ENCODE data around the gene TPSAB1.

- TF ChIP-seq POLR2A (IDR thresholded peaks at IDR 0.05), result no peak
- TF ChIP-seq, protein P1, sequence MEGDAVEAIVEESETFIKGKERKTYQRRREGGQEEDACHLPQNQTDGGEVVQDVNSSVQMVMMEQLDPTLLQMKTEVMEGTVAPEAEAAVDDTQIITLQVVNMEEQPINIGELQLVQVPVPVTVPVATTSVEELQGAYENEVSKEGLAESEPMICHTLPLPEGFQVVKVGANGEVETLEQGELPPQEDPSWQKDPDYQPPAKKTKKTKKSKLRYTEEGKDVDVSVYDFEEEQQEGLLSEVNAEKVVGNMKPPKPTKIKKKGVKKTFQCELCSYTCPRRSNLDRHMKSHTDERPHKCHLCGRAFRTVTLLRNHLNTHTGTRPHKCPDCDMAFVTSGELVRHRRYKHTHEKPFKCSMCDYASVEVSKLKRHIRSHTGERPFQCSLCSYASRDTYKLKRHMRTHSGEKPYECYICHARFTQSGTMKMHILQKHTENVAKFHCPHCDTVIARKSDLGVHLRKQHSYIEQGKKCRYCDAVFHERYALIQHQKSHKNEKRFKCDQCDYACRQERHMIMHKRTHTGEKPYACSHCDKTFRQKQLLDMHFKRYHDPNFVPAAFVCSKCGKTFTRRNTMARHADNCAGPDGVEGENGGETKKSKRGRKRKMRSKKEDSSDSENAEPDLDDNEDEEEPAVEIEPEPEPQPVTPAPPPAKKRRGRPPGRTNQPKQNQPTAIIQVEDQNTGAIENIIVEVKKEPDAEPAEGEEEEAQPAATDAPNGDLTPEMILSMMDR (IDR thresholded peaks at IDR 0.05), result no peak
Measured at GRCh38 chr16:1206786-1207185, 33.7 kb upstream of the TPSAB1 start.

All from uterus (tissue), 2 donors.